HepG2 (cell line): ENCODE results near the gene LEAP2. TPM values are rescaled to one million over a fixed set of nuclear protein-coding genes. Genes with fewer than 3 reads are reported as not detected.

Experiments used
- ARNTL ChIP-seq: sonication (generic); formaldehyde crosslinking; IDR thresholded peaks from 2 replicates; pipeline ENCODE4 v1.4.0; 2020; ENCODE audit warnings: mild to moderate bottlenecking, missing genetic modification reagents
- BORCS8-MEF2B ChIP-seq: sonication (generic); formaldehyde crosslinking; IDR thresholded peaks from 2 replicates; pipeline ENCODE4 v1.8.0; 2022; ENCODE audit warnings: mild to moderate bottlenecking, missing genetic modification reagents
- GABPA ChIP-seq, 2 experiments: IDR thresholded peaks; 2 replicates each; pipeline ENCODE4 v1.6.1; 2011 to 2016; ENCODE audit warnings: low read depth in 2 of 2, low read length in 1 of 2, missing biosample characterization in 1 of 2, missing genetic modification characterization in 1 of 2
- GATAD1 ChIP-seq: IDR thresholded peaks from 2 replicates; pipeline ENCODE4 v1.6.1; 2016; ENCODE audit warnings: missing genetic modification reagents, missing compliant biosample characterization
- HBP1 ChIP-seq: IDR thresholded peaks from 2 replicates; pipeline ENCODE4 v1.6.1; 2016; ENCODE audit warnings: low read depth, control low read depth
- IRX3 ChIP-seq: sonication (generic); formaldehyde crosslinking; IDR thresholded peaks from 2 replicates; pipeline ENCODE4 v1.8.1; 2023; ENCODE audit warnings: mild to moderate bottlenecking, low read depth, missing genetic modification reagents, borderline replicate concordance
- LCORL ChIP-seq, 2 experiments: fragments of 450-650 bp in 1 of 2; sonication (generic) in 1 of 2; formaldehyde crosslinking in 1 of 2; IDR thresholded peaks; 2 replicates each; pipeline versions ENCODE4 v1.5.0 to v1.6.1; 2017 to 2020; ENCODE audit warnings: antibody characterized with exemption in 1 of 2, missing genetic modification reagents in 1 of 2
- RBFOX2 ChIP-seq: fragments of 200-400 bp; formaldehyde crosslinking; IDR thresholded peaks from 2 replicates; pipeline ENCODE4 v1.6.1; 2017; ENCODE audit warnings: low read depth, mild to moderate bottlenecking, low read length
- SRF ChIP-seq: IDR thresholded peaks from 2 replicates; pipeline ENCODE4 v1.6.1; 2011; ENCODE audit warnings: mild to moderate bottlenecking, low read depth, low read length, moderate library complexity
- TFE3 ChIP-seq: IDR thresholded peaks from 2 replicates; pipeline ENCODE4 v1.6.1; 2016
- TRIM22 ChIP-seq: fragments of 450-650 bp; IDR thresholded peaks from 2 replicates; pipeline ENCODE4 v1.6.1; 2017
- ZBTB4 ChIP-seq: sonication (generic); formaldehyde crosslinking; IDR thresholded peaks from 2 replicates; pipeline ENCODE4 v1.4.0; 2020; ENCODE audit warnings: missing genetic modification reagents, mild to moderate bottlenecking, borderline replicate concordance
- ZFP1 ChIP-seq: IDR thresholded peaks from 2 replicates; pipeline ENCODE4 v1.6.1; 2016
- ZFP36L1 ChIP-seq: sonication (generic); formaldehyde crosslinking; IDR thresholded peaks from 2 replicates; pipeline ENCODE4 v1.8.0; 2022; ENCODE audit warnings: mild to moderate bottlenecking, missing genetic modification reagents, moderate library complexity
- ZFP41 ChIP-seq: sonication (generic); formaldehyde crosslinking; IDR thresholded peaks from 2 replicates; pipeline ENCODE4 v1.4.0; 2020; ENCODE audit warnings: mild to moderate bottlenecking, missing genetic modification reagents, borderline replicate concordance
- ZKSCAN8 ChIP-seq: IDR thresholded peaks from 2 replicates; pipeline ENCODE4 v1.6.1; 2016; ENCODE audit warnings: borderline replicate concordance, missing genetic modification reagents, missing compliant biosample characterization
- ZNF232 ChIP-seq: sonication (generic); formaldehyde crosslinking; IDR thresholded peaks from 2 replicates; pipeline ENCODE4 v1.4.0; 2020; ENCODE audit warnings: missing genetic modification reagents, borderline replicate concordance
- ZNF256 ChIP-seq: sonication (generic); formaldehyde crosslinking; conservative IDR thresholded peaks from 2 replicates; pipeline ENCODE4 v1.4.0; 2020; ENCODE audit warnings: missing genetic modification reagents
- ZNF564 ChIP-seq: sonication (generic); formaldehyde crosslinking; IDR thresholded peaks from 2 replicates; pipeline ENCODE4 v1.8.1; 2023; ENCODE audit warnings: mild to moderate bottlenecking, missing genetic modification reagents
- ZNF670 ChIP-seq: sonication (generic); formaldehyde crosslinking; IDR thresholded peaks from 2 replicates; pipeline ENCODE4 v1.8.0; 2022; ENCODE audit warnings: mild to moderate bottlenecking, missing genetic modification reagents, borderline replicate concordance
- ZNF713 ChIP-seq: sonication (generic); formaldehyde crosslinking; IDR thresholded peaks from 2 replicates; pipeline ENCODE4 v1.4.0; 2020; ENCODE audit warnings: mild to moderate bottlenecking, missing genetic modification reagents
- ZNF776 ChIP-seq: sonication (generic); formaldehyde crosslinking; IDR thresholded peaks from 2 replicates; pipeline ENCODE4 v1.4.0; 2020; ENCODE audit warnings: mild to moderate bottlenecking, missing genetic modification reagents
- polyA plus RNA-seq, 8 experiments: library from polyadenylated mRNA; depleted of rRNA in 3 of 8; stranded (reverse) in 7 of 8; unstranded in 1 of 8; fragments of >200 nt; fragmentation: Illumina TruSeq in 4 of 8; extraction: Trizol in 4 of 8; gene quantifications; 2 replicates each; pipeline versions ENCODE4 v1.2.1 to v1.2.3, GENCODE V29; 2011 to 2016; ENCODE audit warnings: low read depth in 4 of 8, missing spikeins in 1 of 8, mixed read lengths in 1 of 8; ENCODE audit not compliant: insufficient read depth in 1 of 8
- total RNA-seq, 5 experiments: library from RNA; depleted of rRNA; stranded (reverse); fragments of >200 nt; fragmentation: Illumina TruSeq; extraction: Trizol; gene quantifications; 2 replicates each; pipeline ENCODE4 v1.2.3, GENCODE V29; 2016; ENCODE audit warnings: low read depth in 1 of 5

Gene LEAP2
- total and polyA plus RNA-seq, 2 of the 13 experiments (the other 11 are each of a cell fraction or from before 2014, with no cell fraction given) = 23.9 to 51.9 TPM

- TF ChIP-seq IRX3 (CRISPR knock-in tag) (0 out of 2 replicates have a peak, but pooled peaks have one; percentile 14), ZFP41 (peak; percentile 64; the same call in 1 of the 2 replicates), RBFOX2 (peak; percentile 92), ARNTL (CRISPR knock-in tag) (peak; percentile 53; the same call in 1 of the 2 replicates), ZBTB4 (CRISPR knock-in tag) (0 out of 2 replicates have a peak, but pooled peaks have one; percentile 50), GABPA (IDR thresholded peaks at IDR 0.05; ENCODE audit: low read depth, low read length) (peak; percentile 82), GABPA (CRISPR knock-in tag; IDR thresholded peaks at IDR 0.05; ENCODE audit: low read depth) (peak; percentile 98), ZFP1 (peak; percentile 65; the same call in 1 of the 2 replicates), BORCS8-MEF2B (CRISPR knock-in tag) (no peak; the same call in 1 of the 2 replicates), TRIM22 (no peak), SRF (no peak), ZKSCAN8 (CRISPR knock-in tag) (peak; percentile 59; the same call in 1 of the 2 replicates), HBP1 (CRISPR knock-in tag) (peak; percentile 83; the same call in 1 of the 2 replicates), GATAD1 (CRISPR knock-in tag) (peak; percentile 94), ZNF232 (CRISPR knock-in tag) (no peak), ZNF713 (CRISPR knock-in tag) (no peak), LCORL (IDR thresholded peaks at IDR 0.05) (no peak), LCORL (CRISPR knock-in tag; IDR thresholded peaks at IDR 0.05) (peak; percentile 92), ZNF564 (CRISPR knock-in tag) (peak; percentile 41; the same call in 1 of the 2 replicates), ZNF776 (CRISPR knock-in tag) (no peak; the same call in 1 of the 2 replicates), ZFP36L1 (CRISPR knock-in tag) (no peak), ZNF256 (CRISPR knock-in tag) (no peak; the same call in 1 of the 2 replicates), TFE3 (CRISPR knock-in tag) (peak; percentile 11; the same call in 1 of the 2 replicates), ZNF670 (CRISPR knock-in tag) (0 out of 2 replicates have a peak, but pooled peaks have one; percentile 42)
Measured at GRCh38 chr5:132866342-132867045, 7.0 kb upstream of the LEAP2 start, which contains the start of the genes GDF9 and UQCRQ (continued).
